ENCODE results near the gene INHBA. TPM values are rescaled to one million over a fixed set of nuclear protein-coding genes. Genes with fewer than 3 reads are reported as not detected.

The INHBA gene
- total RNA-seq, 1 experiment from 2014 or later = 17.3 TPM

GRCh38 chr7:41747961-41748360 is 45.1 kb upstream of the INHBA start:
- TF ChIP-seq EZH2 (IDR thresholded peaks at IDR 0.05; ENCODE audit: low read depth) (no peak), CTCF (conservative IDR thresholded peaks at IDR 0.05) (no peak)
- Histone ChIP-seq H3K27ac (no peak overlapping the region), H2AFZ (no peak overlapping the region), H3K4me1 (replicated peaks; ENCODE audit: insufficient read depth) (peaks cover 9% of the 10 kb centered on the region; the same call in 1 of the 2 replicates), H3F3A (ENCODE audit: insufficient read depth, low read depth) (no peaks in the 10 kb centered on the region), H3K27me3 (ENCODE audit: insufficient read depth, low read depth) (no peaks in the 10 kb centered on the region), H3K79me2 (ENCODE audit: low read depth) (no peaks in the 10 kb centered on the region), H3K9me2 (ENCODE audit: insufficient read depth) (no peaks in the 10 kb centered on the region; the same call in 1 of the 2 replicates), H3K36me3 (ENCODE audit: low read depth) (no peaks in the 10 kb centered on the region), H3K9me3 (ENCODE audit: insufficient read depth, low read depth) (peaks cover 13% of the 10 kb centered on the region), H4K20me1 (ENCODE audit: insufficient read depth) (no peaks in the 10 kb centered on the region), H3K4me2 (no peak overlapping the region), H3K4me3 (no peak overlapping the region)
- POLR2A ChIA-PET (ENCODE audit: unreplicated experiment) = no interaction called here
- intact Hi-C loops (cut with micrococcal nuclease; ENCODE audit: unreplicated experiment) = no loop called here
- no TSS peak for BruUV-seq (replicated peaks)
- CTCF ChIA-PET = no interaction called here
- DNase-seq = no peak

- no TSS peak for BruUV-seq (replicated peaks)
- Histone ChIP-seq H3K4me3 (no peak overlapping the region), H3K9me2 (ENCODE audit: insufficient read depth) (no peaks in the 10 kb centered on the region; the same call in 1 of the 2 replicates), H3K4me2 (no peak overlapping the region), H3K79me2 (ENCODE audit: low read depth) (no peaks in the 10 kb centered on the region), H4K20me1 (ENCODE audit: insufficient read depth) (no peaks in the 10 kb centered on the region), H3K36me3 (ENCODE audit: low read depth) (no peaks in the 10 kb centered on the region), H3K9me3 (ENCODE audit: insufficient read depth, low read depth) (peaks cover 6% of the 10 kb centered on the region), H3K27ac (no peak overlapping the region), H3K4me1 (replicated peaks; ENCODE audit: insufficient read depth) (0 out of 2 replicates have a peak, but pooled peaks cover 2% of the 10 kb centered on the region), H3F3A (ENCODE audit: insufficient read depth, low read depth) (no peaks in the 10 kb centered on the region), H2AFZ (no peak overlapping the region), H3K27me3 (ENCODE audit: insufficient read depth, low read depth) (no peaks in the 10 kb centered on the region)
- DNase-seq = no peak
- TF ChIP-seq EZH2 (IDR thresholded peaks at IDR 0.05; ENCODE audit: low read depth) (no peak), CTCF (conservative IDR thresholded peaks at IDR 0.05) (no peak)
- ChIA-PET POLR2A (ENCODE audit: unreplicated experiment) (no interaction called here), CTCF (no interaction called here)
- intact Hi-C loops (cut with micrococcal nuclease; ENCODE audit: unreplicated experiment) = no loop called here
These were observed 42.6 kb upstream of the INHBA start for GRCh38 chr7:41745451-41745850.

GRCh38 chr7:41744161-41744560 is 41.3 kb upstream of the INHBA start:
- no peaks in the 10 kb centered on the region; the same call in 1 of the 2 replicates for H3K9me2 ChIP-seq (ENCODE audit: insufficient read depth)
- TF ChIP-seq CTCF (conservative IDR thresholded peaks at IDR 0.05) (no peak), EZH2 (IDR thresholded peaks at IDR 0.05; ENCODE audit: low read depth) (no peak)
- BruUV-seq (replicated peaks) = no TSS peak
- ChIA-PET CTCF (no interaction called here), POLR2A (ENCODE audit: unreplicated experiment) (no interaction called here)
- H3K27me3 ChIP-seq (ENCODE audit: insufficient read depth, low read depth) = no peaks in the 10 kb centered on the region
- intact Hi-C loops (cut with micrococcal nuclease; ENCODE audit: unreplicated experiment) = no loop called here
- H3K27ac ChIP-seq = no peak overlapping the region
- H3K79me2 ChIP-seq (ENCODE audit: low read depth) = no peaks in the 10 kb centered on the region
- H3F3A ChIP-seq (ENCODE audit: insufficient read depth, low read depth) = no peaks in the 10 kb centered on the region
- H3K4me2 ChIP-seq = no peak overlapping the region
- H3K9me3 ChIP-seq (ENCODE audit: insufficient read depth, low read depth) = peaks cover 6% of the 10 kb centered on the region
- no peaks in the 10 kb centered on the region for H4K20me1 ChIP-seq (ENCODE audit: insufficient read depth)
- H3K4me3 ChIP-seq = no peak overlapping the region
- no peak for DNase-seq
- H3K36me3 ChIP-seq (ENCODE audit: low read depth) = no peaks in the 10 kb centered on the region
- no peak overlapping the region for H2AFZ ChIP-seq
- H3K4me1 ChIP-seq (replicated peaks; ENCODE audit: insufficient read depth) = no peaks in the 10 kb centered on the region

Measured in PC-9 (cell line).